Panc1 (cell line): ENCODE results near the gene MAD1L1. TPM values are rescaled to one million over a fixed set of nuclear protein-coding genes. Genes with fewer than 3 reads are reported as not detected.
"Not testable (repeated sequence)": the region's sequence is repeated elsewhere in the genome, so short reads cannot be mapped to it uniquely, and the experiment has no call there.

Experiments
- ATAC-seq: fragments of 200-7000 bp; cut with Tn5 transposase; 2 replicates; pipeline ENCODE4 v1.9.1; 2020; ENCODE audit warnings: mild to moderate bottlenecking, moderate library complexity
- BruUV-seq: library from RNA; stranded (reverse); fragments of 400-500 nt; replicated peaks from 2 replicates; lab custom pipeline; 2021; lab: Mats Ljungman, UMichigan
- CTCF ChIA-PET: fragments of 300-600 bp; sonication (Branson Sonifier 250); formaldehyde crosslinking; loops from one replicate; lab custom pipeline; 2022; ENCODE audit warnings: antibody characterized with exemption; lab: Charles Lee
- POLR2A ChIA-PET: fragments of 300-600 bp; sonication (Branson Sonifier 250); formaldehyde crosslinking; loops from one replicate; lab custom pipeline; 2022; ENCODE audit warnings: antibody characterized with exemption; lab: Charles Lee
- DNase-seq: peaks from one replicate; pipeline ENCODE4 v3.0.0-alpha.2; 2010; ENCODE audit warnings: low read depth, low spot score
- H3K27ac ChIP-seq: 2 replicates; pipeline ENCODE4 v1.5.1; 2011; ENCODE audit warnings: mild to moderate bottlenecking, low read length, inconsistent platforms
- H3K27me3 ChIP-seq: fragments of 200-500 bp; sonication (Bioruptor generic); 2 replicates; pipeline ENCODE4 v1.6.0; 2014; ENCODE audit warnings: low read length, inconsistent platforms; ENCODE audit not compliant: control insufficient read depth, insufficient read depth
- H3K36me3 ChIP-seq: fragments of 200-500 bp; sonication (Bioruptor generic); 2 replicates; pipeline ENCODE4 v1.5.1; 2014; ENCODE audit warnings: inconsistent platforms, mild to moderate bottlenecking, low read length, moderate library complexity; ENCODE audit not compliant: control insufficient read depth, insufficient read depth
- H3K4me1 ChIP-seq: 2 replicates; pipeline ENCODE4 v1.5.1; 2011; ENCODE audit warnings: inconsistent platforms, mild to moderate bottlenecking, low read length, moderate library complexity; ENCODE audit not compliant: control insufficient read depth, insufficient read depth
- H3K4me3 ChIP-seq, 2 experiments: 2 replicates each; pipeline ENCODE4 v1.5.1; 2011 to 2012; ENCODE audit warnings: low read depth in 2 of 2, low read length in 2 of 2, mild to moderate bottlenecking in 2 of 2, inconsistent platforms in 1 of 2, moderate library complexity in 1 of 2
- H3K9me3 ChIP-seq: fragments of 200-500 bp; sonication (Bioruptor generic); 2 replicates; pipeline ENCODE4 v1.5.1; 2014; ENCODE audit warnings: low read depth, mild to moderate bottlenecking, inconsistent platforms, low read length, moderate library complexity; ENCODE audit not compliant: control insufficient read depth, insufficient read depth
- CTCF ChIP-seq: fragments of 450-650 bp; IDR thresholded peaks from 2 replicates; pipeline ENCODE4 v1.5.1; 2017; ENCODE audit warnings: mild to moderate bottlenecking
- POLR2AphosphoS5 ChIP-seq: IDR thresholded peaks from 2 replicates; pipeline ENCODE4 v1.6.1; 2012; ENCODE audit warnings: mild to moderate bottlenecking, low read depth, low read length, moderate library complexity
- REST ChIP-seq, 2 experiments: IDR thresholded peaks; 2 replicates each; pipeline ENCODE4 v1.6.1; 2011 to 2012; ENCODE audit warnings: low read depth in 2 of 2, control low read depth in 1 of 2, low read length in 1 of 2, mild to moderate bottlenecking in 1 of 2, moderate library complexity in 1 of 2; ENCODE audit not compliant: insufficient read depth in 1 of 2
- SIN3A ChIP-seq: IDR thresholded peaks from 2 replicates; pipeline ENCODE4 v1.6.1; 2012; ENCODE audit warnings: low read depth, mild to moderate bottlenecking, low read length, moderate library complexity, borderline replicate concordance; ENCODE audit not compliant: insufficient read depth
- TCF7L2 ChIP-seq: IDR thresholded peaks from 2 replicates; pipeline ENCODE4 v1.6.1; 2011; ENCODE audit warnings: mild to moderate bottlenecking, low read depth, low read length, inconsistent platforms
- in situ Hi-C: cut with HindIII; loops from 2 replicates; pipeline ENCODE4 v1.10.0; 2016; ENCODE audit warnings: low sequenced_read_pairs, low pct_unique_long_range_greater_than_20kb
- intact Hi-C: fragments of 100-400 bp; cut with micrococcal nuclease; formaldehyde crosslinking; loops from one replicate; pipeline ENCODE4 v1.10.0; 2022; ENCODE audit not compliant: unreplicated experiment
- total RNA-seq: library from RNA; stranded (reverse); gene quantifications from one replicate; pipeline ENCODE4 v1.2.1, GENCODE V29; 2021; ENCODE audit not compliant: unreplicated experiment

The MAD1L1 gene
- total RNA-seq, 1 experiment from 2014 or later, result 70.8 TPM

- in situ Hi-C loops, result no loop called here
Measured at GRCh38 chr7:1970895-1971294, 261.9 kb downstream of the MAD1L1 start.

GRCh38 chr7:1970285-1970660, 262.5 kb downstream of the MAD1L1 start:
- CTCF ChIA-PET, result interaction anchor here (0.5 to 0.6 kb wide), 2 partner anchors 126 to 354 kb away, joined by 4 to 10 read pairs; no protein-coding TSS in a partner anchor
- in situ Hi-C loops, result not testable (repeated sequence)

More at GRCh38 chr7:1970895-1971294, 261.9 kb downstream of the MAD1L1 start:
- ChIA-PET CTCF (no interaction called here), POLR2A (interaction anchor here (0.6 kb wide), 1 partner anchor 95 kb away, joined by 3 read pairs; no protein-coding TSS in a partner anchor)
- DNase-seq (no peak), ATAC-seq (no peak)
- Histone ChIP-seq H3K4me3 (no peak overlapping the region), H3K4me1 (no peaks in the 10 kb centered on the region), H3K9me3 (no peaks in the 10 kb centered on the region), H3K27ac (no peak overlapping the region), H3K36me3 (no peaks in the 10 kb centered on the region), H3K27me3 (no peaks in the 10 kb centered on the region)
- no peak for TF ChIP-seq CTCF
- no peak for TF ChIP-seq POLR2AphosphoS5
- no peak for TF ChIP-seq TCF7L2
- intact Hi-C loops, result no loop called here
- BruUV-seq, result no TSS peak

GRCh38 chr7:1969459-1970284, 263.1 kb downstream of the MAD1L1 start:
- H3K27me3 ChIP-seq, result no peaks in the 10 kb centered on the region
- no peaks in the 10 kb centered on the region for H3K36me3 ChIP-seq
- ChIA-PET CTCF (interaction anchor here (0.5 to 0.6 kb wide), 2 partner anchors 126 to 353 kb away, joined by 4 to 10 read pairs; no protein-coding TSS in a partner anchor), POLR2A (no interaction called here)
- H3K4me3 ChIP-seq, result no peak overlapping the region
- H3K9me3 ChIP-seq, result no peaks in the 10 kb centered on the region
- H3K27ac ChIP-seq, result no peak overlapping the region
- ATAC-seq (no peak), DNase-seq (no peak)
- no TSS peak for BruUV-seq
- intact Hi-C loops, result no loop called here
- TF ChIP-seq SIN3A, result no peak
- no peak for TF ChIP-seq TCF7L2
- H3K4me1 ChIP-seq, result no peaks in the 10 kb centered on the region
- in situ Hi-C loops, result no loop called here

More at GRCh38 chr7:1970285-1970660, 262.5 kb downstream of the MAD1L1 start:
- ATAC-seq, H3K36me3 ChIP-seq, H3K4me1 ChIP-seq, H3K27ac ChIP-seq, H3K27me3 ChIP-seq, intact Hi-C loops, DNase-seq, H3K4me3 ChIP-seq, BruUV-seq, H3K9me3 ChIP-seq, POLR2A ChIA-PET: not testable (repeated sequence)

GRCh38 chr7:1968397-1969111, 264.2 kb downstream of the MAD1L1 start:
- in situ Hi-C loops, result no loop called here
- no TSS peak for BruUV-seq

More at GRCh38 chr7:1968397-1969111, 264.2 kb downstream of the MAD1L1 start:
- POLR2A ChIA-PET, result no interaction called here
- H3K36me3 ChIP-seq, result no peaks in the 10 kb centered on the region
- no peaks in the 10 kb centered on the region for H3K27me3 ChIP-seq
- no peaks in the 10 kb centered on the region for H3K4me1 ChIP-seq
- H3K9me3 ChIP-seq, result no peaks in the 10 kb centered on the region
- CTCF ChIA-PET, result no interaction called here
- DNase-seq (no peak), ATAC-seq (no peak)
- no peak overlapping the region for H3K4me3 ChIP-seq
- no peak for TF ChIP-seq TCF7L2
- TF ChIP-seq REST (IDR thresholded peaks at IDR 0.05; ENCODE audit: insufficient read depth in 1 of 2, low read depth in 2 of 2, low read length in 1 of 2), result no peak
- no peak for TF ChIP-seq CTCF
- TF ChIP-seq POLR2AphosphoS5, result no peak
- TF ChIP-seq SIN3A, result no peak
- intact Hi-C loops, result no loop called here
- no peak overlapping the region for H3K27ac ChIP-seq
